ENCODE measurements around the gene SCAND1. TPM values are rescaled to one million over a fixed set of nuclear protein-coding genes. Genes with fewer than 3 reads are reported as not detected.
"Not testable (repeated sequence)": the region's sequence is repeated elsewhere in the genome, so short reads cannot be mapped to it uniquely, and the experiment has no call there.

Gene SCAND1
- 56.6 and 95.0 TPM in 2 replicates for total RNA-seq (2021)
- percentile 49 among the genes with signal in this experiment for Bru-seq, nascent RNA
- BruChase-seq, experiment 1, labeled RNA remaining after a 2-hour chase = percentile 48 among the genes with signal in this experiment
- BruChase-seq, experiment 2, labeled RNA remaining after a 6-hour chase = percentile 79 among the genes with signal in this experiment
- long read RNA-seq, transcript SCAND1-201 (2 exons, 902 nt) = major isoform, 19 of 127 reads
- long read RNA-seq, partial matches to known transcripts = 0 of 127 reads
- long read RNA-seq, other reads (novel, unspliced or antisense) = 108 of 127 reads

- peak within 1 kb of the TSS; percentile 95 for H3K4me2 ChIP-seq
- H3K27ac ChIP-seq = peak within 1 kb of the TSS; percentile 98
- H3K9me2 ChIP-seq (ENCODE audit: insufficient read depth) = no peaks in the 10 kb centered on the region
- TF ChIP-seq CTCF (conservative IDR thresholded peaks at IDR 0.05) (peak; percentile 85), EZH2 (IDR thresholded peaks at IDR 0.05; ENCODE audit: low read depth) (no peak)
- H3K27me3 ChIP-seq (ENCODE audit: insufficient read depth, low read depth) = no peaks in the 10 kb centered on the region
- peaks cover 38% of the 10 kb centered on the region for H3F3A ChIP-seq (ENCODE audit: insufficient read depth, low read depth)
- peak within 1 kb of the TSS; percentile 98 for H2AFZ ChIP-seq
- no TSS peak for BruUV-seq (replicated peaks)
- intact Hi-C loops (cut with micrococcal nuclease; ENCODE audit: unreplicated experiment) = loop anchor here (1.0 to 10.0 kb wide), 4 partner anchors 38 to 490 kb away; partner anchors contain the start of gene RBM39
- H3K4me3 ChIP-seq = peak within 1 kb of the TSS; percentile 99
- POLR2A ChIA-PET (ENCODE audit: unreplicated experiment) = interaction anchor here (0.5 to 1.9 kb wide), 14 partner anchors 23 to 1763 kb away, joined by 3 to 46 read pairs (median 4); partner anchors contain the start of gene RBM39
- peaks cover 10% of the 10 kb centered on the region; the same call in 1 of the 2 replicates for H4K20me1 ChIP-seq (ENCODE audit: insufficient read depth)
- peaks cover 30% of the 10 kb centered on the region for H3K79me2 ChIP-seq (ENCODE audit: low read depth)
- CTCF ChIA-PET = interaction anchor here (0.5 to 2.4 kb wide), 20 partner anchors 11 to 629 kb away, joined by 3 to 12 read pairs (median 3); partner anchors contain the start of genes PHF20 and RBM39
- no peaks in the 10 kb centered on the region for H3K36me3 ChIP-seq (ENCODE audit: low read depth)
- H3K9me3 ChIP-seq (ENCODE audit: insufficient read depth, low read depth) = no peaks in the 10 kb centered on the region
- DNase-seq = peak; percentile 96 to 99
- H3K4me1 ChIP-seq (replicated peaks; ENCODE audit: insufficient read depth) = peaks cover 28% of the 10 kb centered on the region
Measured at GRCh38 chr20:35954200-35954906, at the start of gene SCAND1. Gene SCAND1 (minus strand): TSS chr20:35954502. CDS start chr20:35954284, 218 bp downstream.

GRCh38 chr20:36004045-36004444 lies 49.7 kb upstream of the SCAND1 start:
- POLR2A ChIA-PET (ENCODE audit: unreplicated experiment) = no interaction called here
- Histone ChIP-seq H3K4me3 (no peak overlapping the region), H2AFZ (no peak overlapping the region), H3K79me2 (ENCODE audit: low read depth) (no peaks in the 10 kb centered on the region), H3F3A (ENCODE audit: insufficient read depth, low read depth) (no peaks in the 10 kb centered on the region), H3K9me3 (ENCODE audit: insufficient read depth, low read depth) (peaks cover 9% of the 10 kb centered on the region; the same call in 1 of the 2 replicates), H3K4me2 (no peak overlapping the region), H3K9me2 (ENCODE audit: insufficient read depth) (no peaks in the 10 kb centered on the region), H3K4me1 (replicated peaks; ENCODE audit: insufficient read depth) (no peaks in the 10 kb centered on the region), H3K27me3 (ENCODE audit: insufficient read depth, low read depth) (no peaks in the 10 kb centered on the region), H4K20me1 (ENCODE audit: insufficient read depth) (no peaks in the 10 kb centered on the region), H3K27ac (no peak overlapping the region), H3K36me3 (ENCODE audit: low read depth) (no peaks in the 10 kb centered on the region)
- CTCF ChIA-PET = interaction anchor here (0.7 kb wide), 1 partner anchor 169 kb away, joined by 3 read pairs; no protein-coding TSS in a partner anchor
- TF ChIP-seq EZH2 (IDR thresholded peaks at IDR 0.05; ENCODE audit: low read depth) = no peak
- no peak for TF ChIP-seq CTCF (conservative IDR thresholded peaks at IDR 0.05)
- no TSS peak for BruUV-seq (replicated peaks)
- no peak for DNase-seq
- intact Hi-C loops (cut with micrococcal nuclease; ENCODE audit: unreplicated experiment) = no loop called here

DNA sequence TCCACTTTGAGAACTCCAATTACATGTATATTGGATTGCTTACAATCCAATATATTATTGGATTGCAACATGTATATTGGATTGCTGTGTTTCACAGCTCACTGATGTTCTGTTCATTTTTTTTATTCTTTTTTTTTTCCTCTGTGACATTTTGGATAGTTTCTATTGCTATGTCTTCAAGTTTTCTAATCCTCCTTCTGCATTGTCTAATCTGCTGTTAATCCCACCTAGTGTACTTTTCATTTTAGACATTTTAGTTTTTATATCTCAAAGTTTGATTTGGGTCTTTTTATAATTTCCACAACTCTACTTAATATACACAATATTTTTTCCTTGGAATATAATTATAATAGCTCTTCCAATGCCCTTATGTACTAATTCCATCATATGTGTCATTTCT lies 48.6 kb upstream of the SCAND1 start:
- no peak overlapping the region for H3K4me3 ChIP-seq
- H3K9me2 ChIP-seq (ENCODE audit: insufficient read depth) = no peaks in the 10 kb centered on the region
- no peak overlapping the region for H3K4me2 ChIP-seq
- BruUV-seq (replicated peaks) = no TSS peak
- TF ChIP-seq CTCF (conservative IDR thresholded peaks at IDR 0.05) = no peak
- no peak for TF ChIP-seq EZH2 (IDR thresholded peaks at IDR 0.05; ENCODE audit: low read depth)
- H2AFZ ChIP-seq = no peak overlapping the region
- H4K20me1 ChIP-seq (ENCODE audit: insufficient read depth) = no peaks in the 10 kb centered on the region
- DNase-seq = no peak
- CTCF ChIA-PET = interaction anchor here (0.7 kb wide), 1 partner anchor 414 kb away, joined by 3 read pairs; no protein-coding TSS in a partner anchor
- H3K27ac ChIP-seq = no peak overlapping the region
- H3K27me3 ChIP-seq (ENCODE audit: insufficient read depth, low read depth) = no peaks in the 10 kb centered on the region
- intact Hi-C loops (cut with micrococcal nuclease; ENCODE audit: unreplicated experiment) = no loop called here
- no peaks in the 10 kb centered on the region for H3F3A ChIP-seq (ENCODE audit: insufficient read depth, low read depth)
- POLR2A ChIA-PET (ENCODE audit: unreplicated experiment) = no interaction called here
- H3K79me2 ChIP-seq (ENCODE audit: low read depth) = no peaks in the 10 kb centered on the region
- H3K4me1 ChIP-seq (replicated peaks; ENCODE audit: insufficient read depth) = no peaks in the 10 kb centered on the region
- H3K9me3 ChIP-seq (ENCODE audit: insufficient read depth, low read depth) = peaks cover 9% of the 10 kb centered on the region; the same call in 1 of the 2 replicates
- no peaks in the 10 kb centered on the region for H3K36me3 ChIP-seq (ENCODE audit: low read depth)

GRCh38 chr20:36001331-36001730 lies 47.0 kb upstream of the SCAND1 start:
- H3K4me3 ChIP-seq; H3K36me3 ChIP-seq (ENCODE audit: low read depth); H3F3A ChIP-seq (ENCODE audit: insufficient read depth, low read depth); POLR2A ChIA-PET (ENCODE audit: unreplicated experiment); H2AFZ ChIP-seq; H4K20me1 ChIP-seq (ENCODE audit: insufficient read depth); intact Hi-C loops (cut with micrococcal nuclease; ENCODE audit: unreplicated experiment); H3K9me3 ChIP-seq (ENCODE audit: insufficient read depth, low read depth); H3K27ac ChIP-seq; H3K27me3 ChIP-seq (ENCODE audit: insufficient read depth, low read depth); H3K4me2 ChIP-seq; BruUV-seq (replicated peaks); H3K79me2 ChIP-seq (ENCODE audit: low read depth); CTCF ChIA-PET; H3K4me1 ChIP-seq (replicated peaks; ENCODE audit: insufficient read depth); H3K9me2 ChIP-seq (ENCODE audit: insufficient read depth); DNase-seq: not testable (repeated sequence)

GRCh38 chr20:35996492-35996891 lies 42.2 kb upstream of the SCAND1 start:
- intact Hi-C loops (cut with micrococcal nuclease; ENCODE audit: unreplicated experiment) = loop anchor here (5.0 kb wide), 2 partner anchors 46 to 441 kb away; no protein-coding TSS in a partner anchor
- H3K27ac ChIP-seq; H3K79me2 ChIP-seq (ENCODE audit: low read depth); H3F3A ChIP-seq (ENCODE audit: insufficient read depth, low read depth); H3K36me3 ChIP-seq (ENCODE audit: low read depth); H3K4me3 ChIP-seq; BruUV-seq (replicated peaks); H3K4me2 ChIP-seq; H3K27me3 ChIP-seq (ENCODE audit: insufficient read depth, low read depth); H4K20me1 ChIP-seq (ENCODE audit: insufficient read depth); H3K9me2 ChIP-seq (ENCODE audit: insufficient read depth); DNase-seq; H2AFZ ChIP-seq; H3K9me3 ChIP-seq (ENCODE audit: insufficient read depth, low read depth); H3K4me1 ChIP-seq (replicated peaks; ENCODE audit: insufficient read depth); POLR2A ChIA-PET (ENCODE audit: unreplicated experiment): not testable (repeated sequence)
- CTCF ChIA-PET = interaction anchor here (0.6 to 1.0 kb wide), 2 partner anchors 142 to 143 kb away, joined by 9 to 10 read pairs; no protein-coding TSS in a partner anchor

Data from PC-9 (cell line).